Subcutaneous adipose tissue (tissue), 4 donors: ENCODE measurements around the gene TBC1D1. TPM values are rescaled to one million over a fixed set of nuclear protein-coding genes. Genes with fewer than 3 reads are reported as not detected.

ENCODE experiments used
- CTCF ChIP-seq: fragments of 450-650 bp; IDR thresholded peaks from one replicate; pipeline ENCODE4 v1.5.1; 2016; ENCODE audit warnings: low read depth, mild to moderate bottlenecking, control low read depth, antibody characterized with exemption, moderate library complexity
- total RNA-seq, 4 donors: library from RNA; depleted of rRNA; stranded (reverse); fragments of >200 nt; gene quantifications; one replicate each; pipeline ENCODE4 v1.1.0, GENCODE V29; 2016

Gene TBC1D1, protein sequence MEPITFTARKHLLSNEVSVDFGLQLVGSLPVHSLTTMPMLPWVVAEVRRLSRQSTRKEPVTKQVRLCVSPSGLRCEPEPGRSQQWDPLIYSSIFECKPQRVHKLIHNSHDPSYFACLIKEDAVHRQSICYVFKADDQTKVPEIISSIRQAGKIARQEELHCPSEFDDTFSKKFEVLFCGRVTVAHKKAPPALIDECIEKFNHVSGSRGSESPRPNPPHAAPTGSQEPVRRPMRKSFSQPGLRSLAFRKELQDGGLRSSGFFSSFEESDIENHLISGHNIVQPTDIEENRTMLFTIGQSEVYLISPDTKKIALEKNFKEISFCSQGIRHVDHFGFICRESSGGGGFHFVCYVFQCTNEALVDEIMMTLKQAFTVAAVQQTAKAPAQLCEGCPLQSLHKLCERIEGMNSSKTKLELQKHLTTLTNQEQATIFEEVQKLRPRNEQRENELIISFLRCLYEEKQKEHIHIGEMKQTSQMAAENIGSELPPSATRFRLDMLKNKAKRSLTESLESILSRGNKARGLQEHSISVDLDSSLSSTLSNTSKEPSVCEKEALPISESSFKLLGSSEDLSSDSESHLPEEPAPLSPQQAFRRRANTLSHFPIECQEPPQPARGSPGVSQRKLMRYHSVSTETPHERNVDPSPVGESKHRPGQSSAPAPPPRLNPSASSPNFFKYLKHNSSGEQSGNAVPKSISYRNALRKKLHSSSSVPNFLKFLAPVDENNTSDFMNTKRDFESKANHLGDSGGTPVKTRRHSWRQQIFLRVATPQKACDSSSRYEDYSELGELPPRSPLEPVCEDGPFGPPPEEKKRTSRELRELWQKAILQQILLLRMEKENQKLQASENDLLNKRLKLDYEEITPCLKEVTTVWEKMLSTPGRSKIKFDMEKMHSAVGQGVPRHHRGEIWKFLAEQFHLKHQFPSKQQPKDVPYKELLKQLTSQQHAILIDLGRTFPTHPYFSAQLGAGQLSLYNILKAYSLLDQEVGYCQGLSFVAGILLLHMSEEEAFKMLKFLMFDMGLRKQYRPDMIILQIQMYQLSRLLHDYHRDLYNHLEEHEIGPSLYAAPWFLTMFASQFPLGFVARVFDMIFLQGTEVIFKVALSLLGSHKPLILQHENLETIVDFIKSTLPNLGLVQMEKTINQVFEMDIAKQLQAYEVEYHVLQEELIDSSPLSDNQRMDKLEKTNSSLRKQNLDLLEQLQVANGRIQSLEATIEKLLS (N-terminal part only)
- total RNA-seq: 100 to 1,000 TPM in 1 of 4 donors, 10 to 100 TPM in 3; 60.3 to 123 (median 87.6) TPM

GRCh38 chr4:37890801-37891259 is at the start of gene TBC1D1:
Gene TBC1D1, plus strand, starts transcription at chr4:37891084. Its CDS starts 11,012 bp downstream, at chr4:37902096.
- no peak for TF ChIP-seq CTCF

- no peak for TF ChIP-seq CTCF
Observed at GRCh38 chr4:37844204-37844603, 46.7 kb upstream of the TBC1D1 start.

DNA sequence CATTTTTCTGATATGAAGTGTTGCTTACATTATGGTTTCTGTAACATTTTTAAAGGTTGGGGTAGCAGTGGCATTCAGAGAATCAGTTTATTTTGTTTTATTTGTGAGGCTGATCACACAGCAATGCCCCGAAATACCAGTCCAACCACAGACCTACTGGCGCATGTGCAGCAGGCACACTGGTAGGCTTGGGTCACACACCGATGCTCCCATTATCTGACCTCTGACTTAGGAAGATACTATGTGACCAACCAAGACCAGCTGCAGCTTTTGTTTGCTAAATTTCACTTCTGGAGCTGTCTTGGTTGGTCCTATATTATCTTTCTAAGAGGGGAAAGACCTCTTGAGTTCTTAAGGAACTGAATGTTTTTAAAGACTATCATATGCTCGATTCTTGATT is 45.7 kb upstream of the TBC1D1 start:
- TF ChIP-seq CTCF: no peak

DNA sequence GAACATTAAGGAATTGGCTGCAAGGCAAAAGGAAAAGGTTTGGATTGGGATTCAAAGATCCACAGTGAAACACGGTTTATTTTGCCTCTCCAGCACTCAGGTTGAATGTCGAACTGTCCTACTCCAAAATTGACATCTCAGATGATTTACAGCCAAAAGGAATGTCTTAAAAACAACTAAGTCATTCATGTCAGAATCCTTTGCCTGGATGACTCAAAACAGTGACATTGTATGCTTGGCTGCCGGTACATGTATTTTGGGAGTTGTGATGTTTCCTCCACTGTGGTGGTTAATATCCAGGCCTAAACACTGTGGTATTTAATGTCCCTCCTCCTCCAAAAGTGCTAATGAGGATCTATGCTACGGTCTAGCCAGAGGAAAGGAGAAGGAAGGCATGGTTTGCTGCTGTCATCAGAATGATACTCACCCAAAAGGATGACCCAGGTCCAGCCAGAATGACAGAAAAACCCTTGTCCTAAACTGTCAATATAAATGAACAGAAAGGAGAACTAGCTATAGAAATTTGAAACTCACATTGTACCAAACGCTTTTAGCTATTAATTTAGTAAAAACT is 43.5 kb upstream of the TBC1D1 start:
- TF ChIP-seq CTCF: no peak

- no peak for TF ChIP-seq CTCF
Observed at GRCh38 chr4:37852376-37852775, 38.5 kb upstream of the TBC1D1 start.

- no peak for TF ChIP-seq CTCF
Observed at GRCh38 chr4:37858112-37858511, 32.8 kb upstream of the TBC1D1 start.
